CD4-positive, alpha-beta T cell treated with Interleukin-15 for 1 hour (primary cell): ENCODE data around the gene TMED5.
"Not testable (repeated sequence)": the region's sequence is repeated elsewhere in the genome, so short reads cannot be mapped to it uniquely, and the experiment has no call there.

ENCODE experiments used
- DNase-seq: peaks from one replicate; pipeline ENCODE4 v3.0.0-alpha.2; 2020

Gene TMED5

GRCh38 chr1:93179886-93180722 is at the start of gene TMED5:
TMED5 (minus strand) TSS chr1:93180413; CDS start chr1:93180242, 171 bp downstream.
- peak; percentile 97 for DNase-seq

DNA sequence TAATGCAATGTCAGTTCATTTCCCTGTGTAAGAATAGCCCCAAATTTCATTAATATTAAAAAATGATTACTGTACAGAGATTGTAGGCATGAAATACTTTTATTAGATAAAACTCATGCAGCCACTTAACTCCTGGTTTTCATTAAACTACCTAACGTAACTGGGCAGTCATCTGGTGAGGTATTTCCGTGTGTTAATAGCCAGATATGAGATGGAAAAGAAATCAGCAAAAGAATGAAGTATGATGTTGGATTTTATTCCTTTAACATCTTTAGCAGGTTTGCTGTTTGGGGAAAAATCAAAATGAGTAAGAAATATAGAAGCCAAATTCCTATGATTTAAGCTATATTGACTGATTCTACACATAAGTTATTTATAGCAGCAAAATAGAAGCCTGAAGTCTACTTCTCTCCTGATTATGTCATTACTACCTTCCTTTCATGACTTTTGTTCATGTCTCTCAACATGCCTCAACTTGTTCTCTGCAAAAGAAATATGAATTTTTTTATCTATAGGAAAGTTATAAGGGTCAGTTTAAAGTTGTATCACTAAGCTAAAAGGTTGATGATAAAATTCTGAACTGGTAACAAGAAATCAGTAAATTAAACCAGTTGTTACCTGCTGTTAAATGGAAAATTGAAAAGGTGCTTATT is 42.9 kb upstream of the TMED5 start:
- no peak for DNase-seq

GRCh38 chr1:93221913-93222312 is 41.7 kb upstream of the TMED5 start:
- no peak for DNase-seq

- not testable (repeated sequence) for DNase-seq
Observed at GRCh38 chr1:93220716-93221115, 40.5 kb upstream of the TMED5 start.

DNA sequence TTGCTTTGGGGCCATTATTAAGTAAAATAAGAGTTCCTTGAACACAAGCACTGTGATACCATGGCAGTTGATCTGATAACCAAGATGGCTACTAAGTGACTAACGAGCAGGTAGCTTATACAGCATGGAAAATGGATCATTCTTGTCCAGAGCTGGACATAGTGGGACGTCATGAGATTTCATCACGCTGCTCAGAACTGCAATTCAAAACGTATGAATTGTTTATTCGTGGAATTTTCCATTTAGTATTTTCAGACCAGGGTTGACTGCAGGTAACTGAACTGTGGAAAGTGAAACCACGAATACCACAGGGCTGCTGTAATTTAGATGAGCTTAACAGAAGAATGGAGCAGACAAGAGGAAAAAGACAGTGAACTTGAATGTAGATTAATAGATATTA is 39.2 kb upstream of the TMED5 start:
- no peak for DNase-seq

- no peak for DNase-seq
Observed at GRCh38 chr1:93215322-93215721, 35.1 kb upstream of the TMED5 start.

DNA sequence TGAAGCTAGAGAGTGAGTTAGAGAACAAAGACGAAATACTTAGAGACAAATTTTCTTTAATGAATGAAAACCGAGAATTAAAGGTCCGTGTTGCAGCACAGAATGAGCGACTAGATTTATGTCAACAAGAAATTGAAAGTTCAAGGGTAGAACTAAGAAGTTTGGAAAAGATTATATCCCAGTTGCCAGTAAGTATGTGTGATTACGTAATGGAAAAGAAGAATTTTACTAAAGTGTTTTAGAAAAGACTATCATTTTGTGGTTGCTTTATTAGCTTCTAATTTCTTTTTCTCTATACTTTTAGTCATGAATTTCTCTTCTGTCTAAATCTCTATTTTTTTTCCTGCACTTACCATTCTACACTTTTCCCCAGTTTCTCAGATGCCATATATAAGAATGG is 27.0 kb upstream of the TMED5 start:
- DNase-seq = no peak

GRCh38 chr1:93206567-93206954 is 26.3 kb upstream of the TMED5 start:
- no peak for DNase-seq

DNA sequence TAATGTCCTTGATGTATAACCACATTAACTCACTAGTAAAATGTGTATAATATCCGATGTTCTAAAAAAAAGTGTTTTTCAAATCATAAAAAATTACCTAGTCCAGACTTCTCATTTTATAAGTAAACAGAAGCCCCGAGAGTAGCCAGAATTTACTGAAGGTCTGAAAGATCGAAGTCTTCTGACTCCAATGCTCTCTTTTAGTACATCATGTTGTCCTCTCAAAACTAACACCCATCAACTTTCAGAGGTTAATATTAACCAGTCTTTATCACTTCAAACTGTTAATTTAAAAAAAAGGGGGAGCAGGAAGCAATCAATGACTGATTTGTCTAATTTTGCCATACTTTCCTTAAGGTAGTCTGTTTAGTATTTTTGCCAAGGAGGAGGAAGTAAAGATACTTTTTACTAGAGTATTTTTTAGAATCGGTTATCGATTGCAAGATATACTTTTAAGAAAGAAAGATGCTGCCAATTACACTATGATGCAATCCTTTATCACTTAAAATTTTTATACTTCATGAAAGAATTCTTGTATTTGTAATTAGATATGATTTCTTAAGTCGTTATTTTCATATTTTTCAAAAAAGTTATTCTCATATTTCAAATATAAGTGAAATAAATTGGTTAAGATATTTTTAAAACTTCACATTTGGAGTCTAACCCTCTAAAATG is 25.8 kb upstream of the TMED5 start:
- no peak for DNase-seq

GRCh38 chr1:93200714-93201113 is 20.5 kb upstream of the TMED5 start:
- no peak for DNase-seq

DNA sequence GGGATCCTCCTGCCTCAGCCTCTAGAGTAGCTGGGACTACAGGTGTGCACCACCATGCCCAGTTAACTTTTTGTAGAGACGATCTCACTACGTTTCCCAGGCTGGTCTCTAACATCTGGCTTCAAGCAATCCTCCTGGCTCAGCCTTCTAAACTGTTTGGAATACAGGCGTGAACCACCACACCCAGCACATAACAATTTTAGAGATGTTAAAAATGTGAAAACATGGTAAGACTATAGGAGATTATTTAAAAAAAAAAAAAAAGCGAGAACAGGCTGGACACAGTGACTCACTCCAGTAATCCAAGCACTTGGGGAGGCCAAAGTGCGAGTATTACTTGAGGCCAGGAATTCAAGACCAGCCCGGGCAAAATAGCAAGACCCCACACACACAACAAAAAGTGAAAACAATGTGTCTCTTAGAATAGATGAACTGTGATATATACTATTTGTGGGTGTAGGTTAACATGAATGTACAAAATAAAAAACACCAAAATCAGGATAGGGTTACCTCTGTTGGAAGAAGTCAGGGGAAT is 19.9 kb upstream of the TMED5 start:
- no peak for DNase-seq

- no peak for DNase-seq
Observed at GRCh38 chr1:93199150-93199549, 18.9 kb upstream of the TMED5 start.

- no peak for DNase-seq
Observed at GRCh38 chr1:93196591-93196990, 16.4 kb upstream of the TMED5 start.

- DNase-seq = no peak
Observed at GRCh38 chr1:93194231-93194990, 14.2 kb upstream of the TMED5 start.

GRCh38 chr1:93190432-93190831 is 10.2 kb upstream of the TMED5 start:
- DNase-seq = no peak

GRCh38 chr1:93186667-93187066 is 6.5 kb upstream of the TMED5 start:
- no peak for DNase-seq

- peak; percentile 59 for DNase-seq
Observed at GRCh38 chr1:93180723-93181613, 755 bp upstream of the TMED5 start, which contains the start of gene CCDC18. CCDC18 (plus strand) TSS chr1:93180724; CDS start chr1:93183362, 2,638 bp downstream.

GRCh38 chr1:93178418-93178817 is 1.8 kb downstream of the TMED5 start:
- no peak for DNase-seq

DNA sequence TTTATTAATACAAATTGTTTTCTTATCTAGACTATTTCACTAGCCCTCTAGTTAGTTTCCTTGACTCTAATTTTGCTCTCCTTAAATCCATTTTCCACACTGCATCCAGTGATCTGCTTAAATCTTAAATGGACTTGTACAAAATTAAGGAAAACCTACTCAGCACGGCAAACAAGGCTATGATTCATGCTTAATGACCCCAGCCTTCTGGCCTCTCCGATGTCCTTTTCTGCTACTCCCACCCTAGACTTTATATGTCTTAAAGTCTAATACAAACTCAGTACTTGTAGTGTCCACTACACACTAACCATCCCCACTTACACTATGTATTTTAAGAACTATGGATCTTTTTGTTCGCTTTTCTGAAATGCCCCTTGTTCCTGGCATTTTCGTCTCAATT is 2.2 kb downstream of the TMED5 start:
- no peak for DNase-seq

DNA sequence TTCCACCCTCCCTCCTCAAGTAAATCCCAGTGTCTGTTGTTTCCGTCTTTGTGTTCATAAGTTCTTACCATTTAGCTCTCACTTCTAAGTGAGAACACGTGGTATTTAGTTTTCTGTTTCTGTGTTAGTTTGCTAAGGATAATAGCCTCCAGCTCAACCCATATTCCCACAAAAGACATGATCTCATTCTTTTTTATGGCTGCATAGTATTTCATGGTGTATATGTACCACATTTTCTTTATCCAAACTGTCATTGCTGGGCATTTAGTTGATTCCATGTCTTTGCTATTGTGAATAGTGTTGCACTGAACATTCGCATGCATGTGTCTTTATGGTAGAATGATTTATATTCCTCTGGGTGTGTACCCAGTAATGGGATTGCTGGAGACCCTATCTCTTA is 5.6 kb downstream of the TMED5 start:
- not testable (repeated sequence) for DNase-seq

- no peak for DNase-seq
Observed at GRCh38 chr1:93172778-93173177, 7.4 kb downstream of the TMED5 start.
